COLO668 (cell line): ENCODE data around the gene SYCP2.
"Not testable (repeated sequence)": the region's sequence is repeated elsewhere in the genome, so short reads cannot be mapped to it uniquely, and the experiment has no call there.

ENCODE experiments used
- DNase-seq: peaks from one replicate; lab custom pipeline; 2025; ENCODE audit not compliant: unreplicated experiment; lab: John Stamatoyannopoulos, UW

Gene SYCP2

DNA sequence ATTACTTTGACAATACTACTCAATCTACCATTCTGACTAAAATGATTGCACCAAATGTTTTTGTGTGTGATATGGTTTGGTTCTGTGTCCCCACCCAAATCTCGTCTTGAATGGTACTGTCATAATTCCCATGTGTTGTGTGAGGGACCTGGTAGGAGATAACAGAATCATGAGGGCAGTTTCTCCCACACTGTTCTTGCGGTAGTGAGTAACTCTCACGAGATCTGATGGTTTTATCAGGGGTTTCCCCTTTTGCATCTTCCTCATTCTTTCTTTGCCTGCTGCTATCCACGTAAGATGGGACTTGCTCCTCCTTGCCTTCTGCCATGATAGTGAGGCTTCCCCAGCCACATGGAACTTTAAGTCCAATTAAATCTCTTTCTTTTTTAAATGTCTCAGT, 20.8 kb downstream of the SYCP2 start:
- no peak for DNase-seq

DNA sequence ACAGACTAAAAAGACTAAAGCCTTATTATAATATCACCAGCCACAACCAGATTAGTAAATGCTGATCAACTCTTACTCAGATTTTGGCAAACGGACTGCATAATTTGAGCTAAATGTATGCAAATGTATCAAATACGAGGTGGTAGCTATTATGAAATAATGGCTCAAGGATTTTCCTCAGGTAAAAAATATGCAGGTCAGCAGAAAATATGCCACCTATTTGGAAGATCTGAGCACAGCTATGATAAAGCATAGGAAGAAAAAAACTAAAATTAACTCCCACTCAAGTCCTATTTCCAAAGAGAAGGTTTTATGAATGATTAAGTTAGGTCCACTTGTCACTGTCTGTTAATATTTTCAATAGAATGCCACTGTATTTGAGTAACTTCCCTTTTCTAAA, 22.4 kb downstream of the SYCP2 start:
- no peak for DNase-seq

DNA sequence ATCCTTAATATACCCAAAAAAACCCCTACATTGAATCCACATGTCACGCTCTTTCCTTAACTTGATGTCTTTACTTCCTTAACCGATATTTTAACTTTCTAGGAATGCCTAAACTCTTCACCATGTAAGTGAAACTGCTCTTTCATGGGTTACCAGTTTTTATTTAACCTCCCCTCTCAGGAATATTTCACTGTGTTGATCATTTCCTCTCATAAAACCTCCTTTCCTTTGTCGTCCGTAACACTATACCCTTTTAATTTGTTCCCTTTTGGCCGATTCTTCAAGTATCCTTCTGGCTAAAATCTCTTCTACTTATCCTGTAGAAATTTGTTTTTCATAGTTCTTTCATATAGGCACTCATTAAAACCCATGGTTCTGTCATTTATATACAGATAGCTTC, 24.6 kb downstream of the SYCP2 start:
- no peak for DNase-seq

DNA sequence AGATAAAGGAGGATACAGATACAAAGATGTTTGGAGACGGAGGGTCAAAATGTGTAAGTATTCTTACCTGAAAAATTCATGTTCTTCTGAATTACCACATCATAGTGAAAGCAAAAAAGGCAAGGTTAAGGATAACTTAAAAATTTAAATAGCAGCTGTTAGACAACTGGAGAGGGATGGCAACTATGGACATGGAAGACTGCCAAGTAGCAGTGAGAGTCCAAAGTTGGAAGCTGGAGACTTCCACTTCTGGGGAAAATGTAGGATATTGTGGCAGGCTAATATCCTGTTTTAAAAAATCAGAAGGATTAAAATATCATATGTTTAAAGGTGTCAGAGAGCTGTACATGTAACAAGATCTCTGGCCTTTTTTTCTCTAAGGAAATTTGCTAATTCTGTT, 29.8 kb downstream of the SYCP2 start:
- DNase-seq, result no peak

DNA sequence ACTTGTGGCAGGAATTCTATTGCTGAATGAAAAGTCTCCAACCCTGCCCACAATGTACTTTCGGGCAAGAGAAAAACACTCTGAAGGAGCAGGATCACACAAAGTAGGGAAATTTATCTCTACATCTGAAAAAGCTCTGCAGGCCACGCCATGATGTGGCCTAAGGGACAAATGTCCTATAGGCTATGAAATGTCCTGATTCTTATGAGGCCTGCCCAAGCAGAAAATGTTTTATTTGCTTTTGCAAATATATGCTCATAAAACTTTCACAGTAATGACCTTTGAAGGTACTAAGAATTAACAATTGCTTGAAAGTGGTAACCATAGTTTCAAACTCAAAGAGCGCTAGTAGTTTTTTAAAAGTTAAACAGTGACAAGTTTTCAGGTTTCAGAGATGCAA, 31.0 kb downstream of the SYCP2 start:
- DNase-seq, result no peak

DNA sequence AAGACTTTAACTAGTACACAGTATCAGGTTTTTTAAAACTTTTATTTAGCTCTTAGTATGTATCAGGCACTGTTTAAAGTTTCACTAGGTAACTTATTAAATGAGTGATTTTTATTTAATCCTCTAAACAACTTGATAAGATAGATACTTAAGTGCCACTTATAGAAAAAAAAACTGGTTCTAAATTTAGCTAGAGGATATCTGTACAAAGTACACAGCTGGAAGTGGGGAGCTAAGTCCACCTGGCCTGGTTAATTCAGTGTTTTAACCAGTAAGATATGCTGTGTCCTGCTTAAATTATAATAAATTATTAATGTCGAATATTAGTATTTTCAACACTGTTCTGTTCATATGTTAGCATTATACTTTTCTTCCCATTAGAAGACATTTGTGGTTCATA, 37.5 kb downstream of the SYCP2 start:
- DNase-seq, result no peak

DNA sequence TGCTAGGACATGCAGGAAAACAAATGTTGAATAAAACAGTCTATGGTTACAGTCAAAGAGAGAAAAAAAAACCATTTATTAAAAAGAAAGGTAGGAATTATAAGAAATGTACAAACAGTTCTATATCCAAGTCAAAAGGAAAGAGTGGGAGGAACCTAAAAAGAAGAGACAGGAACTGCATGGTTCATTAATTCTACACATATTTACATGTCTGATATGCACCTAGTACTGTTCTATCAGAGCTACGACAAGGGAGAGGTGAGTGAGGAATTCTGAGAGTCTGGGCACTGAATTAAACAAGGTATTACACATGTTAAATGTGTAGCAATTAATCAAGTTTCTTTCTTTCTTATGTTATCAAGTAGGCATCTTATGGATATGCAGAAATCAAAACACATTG, 41.9 kb downstream of the SYCP2 start:
- no peak for DNase-seq

DNA sequence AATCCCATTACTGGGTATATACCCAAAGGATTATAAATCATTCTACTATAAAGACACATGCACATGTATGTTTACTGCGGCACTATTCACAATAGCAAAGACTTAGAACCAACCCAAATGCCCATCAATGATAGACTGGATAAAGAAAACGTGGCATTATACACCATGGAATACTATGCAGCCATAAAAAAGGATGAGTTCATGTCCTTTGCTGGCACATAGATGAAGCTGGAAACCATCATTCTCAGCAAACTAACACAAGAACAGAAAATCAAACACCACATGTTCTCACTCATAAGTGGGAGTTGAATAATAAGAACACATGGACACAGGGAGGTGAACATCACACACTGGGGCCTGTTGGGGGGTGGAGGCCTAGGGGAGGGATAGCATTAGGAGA, 43.4 kb downstream of the SYCP2 start:
- DNase-seq, result not testable (repeated sequence)

DNA sequence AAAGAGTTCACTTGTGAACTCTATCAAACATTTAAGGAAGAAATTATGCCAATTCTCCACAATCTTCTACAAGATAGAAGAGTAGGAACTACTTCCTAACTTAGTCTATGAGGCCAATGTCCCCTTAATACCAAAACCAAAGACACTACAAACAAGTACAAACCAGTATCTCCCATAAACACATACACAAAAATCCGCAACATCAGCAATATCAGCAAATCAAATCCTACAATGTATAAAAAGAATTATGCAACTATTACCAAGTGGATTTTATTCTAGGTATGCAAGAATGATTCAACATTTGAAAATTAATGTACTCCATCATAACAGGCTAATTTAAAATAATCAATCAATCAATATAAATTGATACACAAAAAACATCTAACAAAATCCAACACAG, 45.4 kb downstream of the SYCP2 start:
- no peak for DNase-seq

DNA sequence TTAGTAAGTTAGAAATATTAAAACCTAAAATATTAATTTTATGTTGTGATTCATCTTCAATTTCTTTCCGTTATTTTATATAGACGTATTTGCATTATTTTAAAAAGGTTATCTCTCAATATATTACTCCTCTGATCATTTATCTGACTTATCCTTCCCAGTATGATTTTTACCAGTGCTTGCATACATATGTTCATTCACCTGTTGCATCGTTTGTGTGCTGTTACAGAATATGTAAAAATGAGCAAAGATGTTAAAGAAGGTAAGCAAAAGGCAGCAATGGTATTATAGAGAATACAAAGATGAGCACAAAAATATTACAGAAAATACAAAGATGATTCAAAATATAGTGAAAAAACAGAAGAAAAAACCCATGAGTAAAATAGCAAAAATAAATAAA, 48.9 kb downstream of the SYCP2 start:
- no peak for DNase-seq

DNA sequence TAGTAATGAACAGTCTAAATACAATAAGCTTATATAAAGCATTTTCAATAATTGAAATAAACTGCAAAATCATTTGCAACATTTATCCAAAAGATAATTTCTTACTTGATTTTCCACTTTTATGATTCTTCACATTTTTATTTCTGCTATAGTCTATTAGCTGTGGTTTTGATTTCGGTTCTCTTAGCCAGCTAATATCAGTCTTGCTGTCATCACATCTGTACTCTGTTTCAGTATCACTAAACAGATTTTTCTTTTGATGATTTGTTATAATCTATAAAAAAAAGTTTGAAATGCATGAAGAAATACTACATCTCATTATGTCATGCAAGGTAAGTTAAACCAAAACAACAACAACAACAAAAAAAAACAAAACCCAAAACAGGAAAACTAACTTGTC, 53.2 kb downstream of the SYCP2 start:
- DNase-seq, result no peak

DNA sequence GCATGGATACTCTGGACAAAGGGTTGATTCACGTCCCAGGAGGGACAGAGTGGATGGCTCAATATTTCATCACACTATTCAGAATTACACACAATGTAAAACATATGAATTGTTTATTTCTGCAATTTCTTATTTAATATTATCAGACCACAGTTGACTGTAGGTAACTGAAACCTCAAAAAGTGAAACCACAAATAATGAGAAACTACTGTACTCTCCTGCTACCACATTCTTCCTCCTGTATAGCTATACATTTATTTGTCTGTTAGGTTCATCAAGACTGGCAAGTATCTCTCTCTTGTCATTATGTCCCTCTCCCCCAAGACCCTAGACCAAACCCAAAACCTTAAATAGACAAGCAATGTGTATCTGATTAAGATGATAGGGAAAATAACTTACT, 60.0 kb downstream of the SYCP2 start:
- no peak for DNase-seq

DNA sequence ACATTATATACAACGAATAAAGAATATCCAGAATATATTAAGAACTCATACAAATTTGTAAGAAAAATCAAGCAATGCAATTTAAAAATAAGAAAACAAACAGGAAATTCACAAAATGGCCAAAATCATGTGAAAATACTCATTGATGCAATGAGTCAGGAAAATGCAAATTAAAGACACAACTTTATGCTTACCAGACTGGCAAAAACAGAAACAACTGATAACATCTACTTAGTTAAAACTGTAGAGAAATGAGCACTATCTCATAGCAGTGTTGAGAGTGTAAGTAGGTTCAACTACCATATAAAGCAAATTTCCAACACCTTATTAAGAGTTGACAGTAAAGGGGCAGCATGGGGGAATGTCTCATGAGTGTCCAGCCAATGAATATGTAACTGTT, 62.3 kb downstream of the SYCP2 start:
- DNase-seq, result no peak

DNA sequence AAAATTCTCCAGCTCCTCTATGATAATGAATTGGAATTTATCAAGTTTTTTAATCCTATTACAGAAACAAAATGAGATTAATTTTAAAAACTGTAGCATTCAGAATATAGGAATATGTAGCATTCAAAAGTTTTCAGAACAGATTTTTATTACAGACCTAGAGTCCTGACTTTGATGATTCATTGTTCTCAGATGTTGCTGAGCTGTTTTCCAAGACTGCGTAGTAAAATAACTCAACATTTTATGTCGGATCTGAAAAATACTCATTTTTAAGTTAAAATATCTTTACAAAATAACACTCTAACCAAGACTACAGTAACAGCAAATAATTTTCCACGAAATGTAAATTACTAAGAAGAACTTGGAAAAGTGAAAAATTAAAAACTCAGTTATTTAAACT, 67.1 kb downstream of the SYCP2 start:
- no peak for DNase-seq

DNA sequence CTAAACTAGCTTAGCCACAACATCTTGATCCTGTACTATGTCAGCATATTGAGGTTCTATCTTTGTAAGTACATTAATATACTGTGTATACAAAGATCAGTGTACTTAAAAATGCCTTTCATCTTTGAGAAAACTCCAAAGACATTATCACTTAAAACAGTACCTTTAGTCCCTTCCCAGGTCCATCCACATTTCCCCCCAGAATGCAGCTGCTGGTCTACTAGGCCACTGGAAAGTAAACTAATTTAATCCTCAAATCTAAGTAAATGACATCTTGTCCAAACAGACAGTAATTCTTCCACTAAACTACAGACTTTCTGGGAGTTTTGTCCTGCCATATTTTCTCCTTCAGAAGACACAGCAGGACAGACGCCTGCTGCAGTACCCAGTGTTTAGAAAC, 68.7 kb downstream of the SYCP2 start:
- DNase-seq, result no peak

DNA sequence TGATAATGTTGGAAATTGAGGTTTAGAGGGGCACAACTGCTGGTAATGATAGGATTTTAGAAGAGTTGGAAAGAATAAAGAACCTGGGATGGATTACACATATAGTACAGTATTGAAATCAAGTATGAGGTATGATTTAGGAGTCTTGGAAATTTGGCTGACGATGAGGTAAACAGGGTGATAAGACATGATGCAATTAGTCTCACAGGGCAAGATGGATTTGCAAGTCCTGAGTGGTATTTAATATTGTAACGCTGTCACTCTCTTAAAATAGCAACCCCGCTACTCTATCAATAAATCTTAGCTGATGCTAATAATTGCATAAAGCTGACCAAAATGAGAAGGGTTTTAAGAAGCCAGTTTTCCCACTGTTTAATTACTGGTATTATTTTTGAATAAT, 70.4 kb downstream of the SYCP2 start:
- DNase-seq, result no peak

DNA sequence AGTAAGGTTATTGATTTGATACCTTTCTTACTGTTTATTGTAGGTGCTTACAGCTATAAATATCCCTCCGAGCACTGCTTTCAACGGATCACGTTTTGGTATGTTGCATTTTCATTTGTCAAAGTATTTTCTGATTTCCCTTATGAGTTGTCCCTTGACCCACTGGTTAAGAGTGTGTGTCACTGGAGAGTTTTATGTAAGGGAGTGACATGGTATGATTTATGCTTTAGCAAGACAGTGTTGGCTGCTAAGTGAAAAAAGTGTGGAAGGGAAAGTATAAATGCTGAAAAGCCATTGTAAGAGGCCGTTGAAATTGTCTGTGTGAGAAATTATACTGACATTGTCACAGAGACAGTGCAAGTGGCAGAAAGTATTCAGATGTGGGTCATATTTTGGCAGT, 72.0 kb downstream of the SYCP2 start:
- no peak for DNase-seq

DNA sequence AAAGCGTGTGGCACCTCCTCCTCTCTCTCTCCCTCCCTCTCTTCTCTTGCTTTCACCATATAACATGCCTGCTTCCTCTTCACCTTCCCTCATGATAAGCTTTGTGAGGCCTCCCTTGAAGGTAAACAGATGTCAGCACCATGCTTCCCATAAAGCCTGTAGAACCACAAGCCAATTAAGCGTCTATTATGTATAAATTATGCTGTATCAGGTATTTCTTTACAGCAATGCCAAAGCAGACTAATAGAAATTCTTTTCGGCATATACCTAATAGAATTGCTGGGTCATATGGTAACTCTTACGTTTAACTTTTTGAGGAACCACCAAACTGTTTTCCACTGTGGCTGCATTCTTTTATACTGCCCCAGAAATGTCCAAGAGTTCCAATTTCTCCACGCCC, 75.0 kb downstream of the SYCP2 start:
- no peak for DNase-seq

DNA sequence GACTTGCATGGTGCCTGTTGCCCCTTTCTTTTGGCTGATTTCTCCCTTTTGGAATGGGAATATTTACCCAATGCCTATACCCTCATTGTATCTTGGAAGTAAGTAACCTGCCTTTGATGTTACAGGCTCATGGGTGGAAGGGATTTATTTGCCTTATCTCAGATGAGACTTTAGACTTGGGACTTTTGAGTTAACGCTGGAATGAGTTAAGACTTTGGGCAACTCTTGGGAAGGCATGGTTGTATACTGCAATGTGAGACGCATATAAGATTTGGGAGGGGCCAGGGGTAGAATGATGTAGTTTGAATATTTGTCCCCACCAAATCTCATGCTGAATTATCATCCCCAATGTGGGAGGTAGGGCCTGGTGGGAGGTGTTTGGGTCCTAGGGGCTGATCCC, 75.5 kb downstream of the SYCP2 start:
- DNase-seq, result no peak

DNA sequence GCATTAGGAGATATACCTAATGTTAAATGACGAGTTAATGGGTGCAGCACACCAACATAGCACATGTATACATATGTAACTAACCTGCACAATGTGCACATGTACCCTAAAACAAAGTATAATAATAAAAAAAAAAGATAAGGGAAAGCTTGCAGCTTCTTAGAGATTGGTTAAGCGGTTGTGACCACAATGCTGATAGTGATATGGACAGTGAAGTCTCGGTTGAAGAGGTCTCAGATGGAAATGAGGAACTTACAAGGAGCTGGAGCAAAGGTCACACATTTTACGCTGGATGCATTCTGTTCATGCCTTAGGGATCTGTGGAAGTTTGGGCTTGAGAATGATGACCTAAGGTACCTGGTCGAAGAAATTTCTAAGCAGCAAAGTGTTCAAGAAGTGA, 76.5 kb downstream of the SYCP2 start:
- DNase-seq, result not testable (repeated sequence)

DNA sequence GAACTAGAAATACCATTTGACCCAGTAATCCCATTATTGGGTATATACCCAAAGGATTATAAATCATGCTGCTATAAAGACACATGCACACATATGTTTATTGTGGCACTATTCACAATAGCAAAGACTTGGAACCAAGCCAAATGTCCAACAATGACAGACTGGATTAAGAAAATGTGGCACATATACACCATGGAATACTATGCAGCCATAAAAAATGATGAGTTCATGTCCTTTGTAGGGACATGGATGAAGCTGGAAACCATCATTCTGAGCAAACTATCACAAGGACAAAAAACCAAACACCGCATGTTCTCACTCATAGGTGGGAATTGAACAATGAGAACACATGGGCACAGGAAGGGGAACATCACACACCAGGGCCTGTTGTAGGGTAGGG, 76.9 kb downstream of the SYCP2 start:
- not testable (repeated sequence) for DNase-seq

DNA sequence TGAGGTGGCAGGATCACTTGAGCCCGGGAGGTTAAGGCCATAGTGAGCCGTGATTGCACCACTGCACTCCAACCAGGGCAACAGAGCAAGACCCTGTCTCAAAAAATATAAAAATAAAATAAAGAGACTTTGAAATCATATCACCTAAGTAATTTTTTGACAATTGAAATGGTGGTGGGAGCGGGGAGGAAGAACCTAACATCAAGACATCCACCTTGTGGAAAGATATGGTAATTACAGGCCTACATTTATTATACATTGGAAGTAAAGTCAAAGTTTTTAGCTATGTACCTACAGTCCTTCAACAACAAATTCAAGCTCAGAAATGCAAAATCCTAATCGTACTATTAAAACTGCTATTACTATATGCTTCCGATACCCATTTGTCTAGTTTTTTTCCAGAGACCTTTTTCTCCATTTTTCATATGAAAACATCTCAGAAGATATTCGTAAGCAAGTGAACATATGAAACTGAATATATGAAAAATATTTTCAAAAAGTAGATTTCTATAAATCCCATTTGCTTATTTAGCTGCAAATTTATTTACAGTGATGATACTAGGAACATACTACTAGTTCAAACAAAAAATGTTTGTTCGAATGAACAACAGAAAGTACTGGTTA, 83.3 kb downstream of the SYCP2 start:
- no peak for DNase-seq

DNA sequence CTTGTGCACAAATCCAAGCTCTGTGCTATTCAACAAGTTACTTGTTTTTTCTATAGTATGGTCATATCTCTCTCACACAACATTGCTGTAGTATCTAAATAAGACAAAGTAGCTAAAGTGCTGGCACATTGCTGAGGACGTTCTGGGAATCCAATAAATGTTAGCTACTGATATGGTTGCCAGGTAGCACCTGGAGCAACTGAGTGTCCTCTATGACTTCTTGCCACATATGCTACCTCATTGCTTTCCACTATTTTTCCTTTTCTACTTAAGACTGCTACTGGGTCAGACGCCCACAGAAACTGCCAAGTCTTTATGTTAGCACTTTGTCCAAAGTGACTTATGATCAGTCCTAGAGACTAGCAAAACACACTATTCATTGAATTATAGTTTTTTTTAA, 85.3 kb downstream of the SYCP2 start:
- DNase-seq, result no peak

DNA sequence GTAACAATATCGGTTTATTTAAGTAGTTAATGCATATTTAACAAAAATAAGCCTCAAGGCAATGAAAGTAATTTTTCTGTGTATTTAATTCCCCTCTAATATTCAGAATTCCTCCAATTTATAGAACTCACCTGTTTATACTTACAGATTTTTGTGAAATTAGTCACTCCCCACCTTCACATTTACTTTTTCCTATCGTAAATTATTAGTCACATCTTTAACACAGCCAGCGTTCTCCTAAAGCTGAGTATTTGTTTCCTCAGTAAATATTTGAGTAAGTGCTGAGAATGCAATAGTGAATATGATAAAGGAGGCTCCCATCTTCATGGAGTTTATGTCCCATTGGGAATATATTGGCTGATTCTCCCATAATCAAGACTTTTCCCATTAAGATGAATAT, 88.0 kb downstream of the SYCP2 start:
- no peak for DNase-seq
